Measurements from ENCODE around the gene CARS1.

DNA sequence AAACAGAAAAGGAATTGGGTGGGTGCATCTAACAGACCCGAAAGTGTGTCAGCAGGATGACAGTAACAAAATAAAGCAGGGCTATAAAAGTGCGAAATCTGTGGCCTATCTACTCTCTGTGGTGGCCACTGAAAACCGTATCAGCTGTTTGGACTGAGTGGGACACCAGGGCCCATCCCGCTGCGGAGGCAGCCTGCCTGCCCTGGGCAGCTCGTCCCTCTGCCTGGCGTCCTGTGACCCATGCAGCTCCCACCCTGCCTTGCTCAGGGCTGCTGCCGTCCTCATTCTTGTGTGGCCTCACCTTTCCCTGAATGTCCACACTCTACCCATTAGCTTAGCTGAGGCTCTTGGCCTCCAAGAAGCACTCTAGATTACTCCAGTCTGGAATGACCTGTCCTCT is 30.4 kb downstream of the CARS1 start:
- TF ChIP-seq CTCF (IDR thresholded peaks at IDR 0.05; ENCODE audit: low read length) (no peak), EZH2 (optimal IDR thresholded peaks at IDR 0.05; ENCODE audit: low read depth, low read length) (no peak), EZH2phosphoT487 (IDR thresholded peaks at IDR 0.05; ENCODE audit: low read length) (no peak)
